HG03135 (cell line): ENCODE measurements around the gene RAB9A.
A peak's percentile ranks its signal among the peaks of the same experiment; 100 is the strongest.

Experiments
- ATAC-seq: cut with Tn5 transposase; IDR thresholded peaks from one replicate; pipeline ENCODE4 v1.9.1; 2021; ENCODE audit warnings: mild to moderate bottlenecking, moderate library complexity; ENCODE audit not compliant: unreplicated experiment

The RAB9A gene

GRCh38 chrX:13742397-13743176 lies 53.7 kb downstream of the RAB9A start:
- ATAC-seq: peak; percentile 93

- ATAC-seq: no peak
Observed at GRCh38 chrX:13747836-13748235, 58.9 kb downstream of the RAB9A start.

- no peak for ATAC-seq
Observed at GRCh38 chrX:13748486-13748885, 59.6 kb downstream of the RAB9A start.

DNA sequence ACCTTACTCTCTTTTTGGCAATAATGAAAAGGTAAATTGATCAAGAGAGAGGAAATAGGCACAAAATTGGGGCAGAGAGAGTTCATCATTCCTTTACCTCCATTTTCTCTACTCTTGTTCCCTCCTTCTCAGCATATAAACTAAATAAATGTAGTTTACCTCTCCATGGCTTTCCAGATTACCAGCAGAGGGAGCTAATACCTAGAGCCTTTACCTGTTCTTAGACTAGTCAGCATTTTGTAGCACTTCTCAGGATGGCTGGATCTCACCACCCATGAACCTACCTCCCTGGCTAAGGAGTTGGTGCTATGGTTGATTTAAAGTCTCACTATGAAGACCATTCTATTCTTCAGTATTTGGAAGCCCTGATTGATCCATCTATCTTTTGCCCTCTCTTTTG lies 61.3 kb downstream of the RAB9A start:
- ATAC-seq: no peak

DNA sequence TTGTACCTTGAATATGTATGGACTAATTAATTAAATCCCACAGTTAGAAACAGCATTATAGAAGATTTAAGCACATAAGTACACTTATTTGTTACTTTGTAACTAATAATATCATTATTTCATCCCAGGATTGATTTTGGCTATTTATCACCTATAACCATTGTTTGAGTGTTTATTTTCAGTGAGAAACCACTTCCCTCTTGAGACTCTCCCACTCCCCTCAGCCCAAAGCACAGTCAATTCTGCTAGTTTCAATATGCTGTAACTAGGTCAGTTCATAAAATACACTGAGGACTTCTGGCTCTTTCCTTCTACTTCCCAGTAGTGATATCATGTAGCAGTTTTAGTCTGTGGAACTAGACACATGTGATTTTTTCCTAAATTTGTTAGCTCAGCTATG lies 61.9 kb downstream of the RAB9A start:
- ATAC-seq: no peak

DNA sequence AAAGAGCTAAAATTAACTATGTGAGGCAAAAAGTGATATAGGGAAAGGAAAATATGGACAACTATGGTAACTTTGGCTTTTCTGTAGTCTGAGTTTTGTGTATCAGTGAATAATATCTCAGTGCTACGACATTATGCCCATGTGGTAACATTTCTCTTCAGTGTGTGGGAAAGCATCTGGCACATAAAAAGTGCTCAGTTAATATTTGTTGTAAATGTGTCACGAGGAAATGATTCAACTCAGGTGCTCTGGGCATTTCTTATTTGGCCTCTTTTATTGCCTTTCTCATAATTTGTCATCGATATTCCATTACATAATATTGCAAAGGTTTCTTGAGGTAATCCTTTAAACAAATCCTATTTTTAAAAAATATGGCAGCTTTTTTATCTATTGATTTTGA lies 63.2 kb downstream of the RAB9A start:
- no peak for ATAC-seq

DNA sequence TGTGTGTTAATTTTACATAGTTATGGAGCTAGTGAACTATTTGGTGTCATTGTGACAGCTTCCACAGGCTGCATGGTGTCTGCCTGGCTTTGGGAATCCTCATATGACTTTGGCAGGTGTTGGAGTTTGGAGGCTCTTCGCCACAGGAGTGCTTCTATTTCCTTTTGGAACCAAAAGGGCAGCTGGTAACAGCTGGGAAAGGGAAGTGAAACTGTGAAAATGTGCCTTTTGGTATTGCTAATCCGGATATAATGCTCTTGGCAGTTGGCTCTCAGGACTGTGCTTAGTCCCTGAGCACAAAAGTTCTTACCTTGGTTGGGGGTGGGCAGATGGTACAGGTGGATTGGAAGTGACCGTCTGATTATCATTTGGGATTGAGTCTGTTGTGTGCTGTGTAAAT lies 63.7 kb downstream of the RAB9A start:
- peak; percentile 61 for ATAC-seq

DNA sequence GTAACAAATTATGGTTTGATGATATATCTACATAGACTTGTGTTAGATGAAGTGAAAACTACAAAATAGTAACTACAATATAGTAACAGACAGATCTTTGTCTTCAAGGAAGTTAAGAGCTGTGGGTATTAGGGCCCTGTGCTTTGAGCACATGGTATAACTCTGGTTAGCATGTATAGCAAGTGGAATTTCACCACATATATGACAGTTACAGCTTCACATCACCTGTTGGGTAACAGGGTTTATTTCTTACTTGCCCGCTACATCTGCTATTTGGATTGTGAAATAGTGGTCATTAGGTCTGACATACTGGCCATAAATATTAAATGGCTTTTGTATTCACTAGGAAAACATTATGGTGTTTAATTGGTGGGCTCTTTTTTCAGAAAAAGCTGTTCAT lies 65.8 kb downstream of the RAB9A start:
- no peak for ATAC-seq

- ATAC-seq: no peak
Observed at GRCh38 chrX:13755254-13755653, 66.3 kb downstream of the RAB9A start.

GRCh38 chrX:13756381-13756780 lies 67.5 kb downstream of the RAB9A start:
- no peak for ATAC-seq

DNA sequence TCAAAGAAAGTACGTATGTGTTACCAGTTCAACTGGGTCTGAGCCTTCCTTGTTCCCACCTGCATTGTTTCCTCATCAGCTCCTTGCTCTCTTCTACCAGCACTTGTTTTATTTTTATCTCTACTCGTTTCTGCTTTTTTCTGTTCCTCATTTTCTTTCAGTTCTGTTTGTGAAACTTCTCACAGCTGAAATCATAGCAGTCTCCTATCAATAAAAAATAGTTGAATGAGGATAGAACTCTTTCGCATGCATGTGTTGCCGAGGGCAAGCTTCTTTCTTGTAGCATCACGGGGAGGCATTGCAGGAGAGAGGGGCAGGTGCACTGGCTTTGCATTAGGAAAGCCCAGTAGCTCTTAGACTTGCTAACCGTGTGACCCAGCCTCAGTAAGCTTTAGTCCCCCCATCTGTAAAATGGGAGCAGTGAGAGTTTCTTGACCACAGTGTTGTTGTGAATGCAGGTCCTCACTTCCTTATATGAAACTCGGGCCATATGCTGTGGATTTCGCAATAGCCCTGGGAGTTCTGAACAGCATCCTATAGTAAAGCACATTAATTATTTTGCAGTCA lies 70.3 kb downstream of the RAB9A start:
- peak; percentile 61 for ATAC-seq
